Glutamatergic neuron (in vitro differentiated cells): ENCODE data around the gene TMEM79. TPM values are rescaled to one million over a fixed set of nuclear protein-coding genes. Genes with fewer than 3 reads are reported as not detected.

ENCODE experiments used
- DNase-seq: peaks from one replicate; pipeline ENCODE4 v3.0.0; 2022
- H3K27ac Mint-ChIP-seq: one replicate; pipeline ENCODE4 v1.8.0; 2020; ENCODE audit warnings: mild to moderate bottlenecking, mixed read lengths, inconsistent platforms; ENCODE audit not compliant: unreplicated experiment
- H3K27me3 Mint-ChIP-seq: one replicate; pipeline ENCODE4 v1.8.0; 2020; ENCODE audit warnings: mild to moderate bottlenecking, moderate library complexity, mixed read lengths, inconsistent platforms; ENCODE audit not compliant: unreplicated experiment
- H3K36me3 Mint-ChIP-seq: one replicate; pipeline ENCODE4 v1.8.0; 2020; ENCODE audit warnings: mild to moderate bottlenecking, mixed read lengths, inconsistent platforms; ENCODE audit not compliant: unreplicated experiment
- H3K4me1 Mint-ChIP-seq: one replicate; pipeline ENCODE4 v1.8.0; 2020; ENCODE audit warnings: mild to moderate bottlenecking, low read depth, mixed read lengths, inconsistent platforms; ENCODE audit not compliant: unreplicated experiment
- H3K4me3 Mint-ChIP-seq: one replicate; pipeline ENCODE4 v1.8.0; 2020; ENCODE audit warnings: mild to moderate bottlenecking, mixed read lengths, inconsistent platforms; ENCODE audit not compliant: unreplicated experiment
- H3K9me3 Mint-ChIP-seq: one replicate; pipeline ENCODE4 v1.8.0; 2020; ENCODE audit warnings: mild to moderate bottlenecking, moderate library complexity, mixed read lengths, inconsistent platforms; ENCODE audit not compliant: unreplicated experiment
- total RNA-seq: library from RNA; stranded (reverse); fragmentation: NEBNext Ultra II Directional; extraction: Animal tissue kit (Norgen Biotek cat#: 25700); gene quantifications from one replicate; pipeline ENCODE4 v1.2.1, GENCODE V29; 2021; ENCODE audit not compliant: unreplicated experiment
- TF ChIP-seq, protein P1 (sequence below): fragments of 200-600 bp; sonication (generic); IDR thresholded peaks from one replicate; pipeline ENCODE4 v1.5.0; 2021; ENCODE audit not compliant: partially characterized antibody, unreplicated experiment

TMEM79 gene
- total RNA-seq, 1 donor from 2014 or later, result 2.4 TPM

DNA sequence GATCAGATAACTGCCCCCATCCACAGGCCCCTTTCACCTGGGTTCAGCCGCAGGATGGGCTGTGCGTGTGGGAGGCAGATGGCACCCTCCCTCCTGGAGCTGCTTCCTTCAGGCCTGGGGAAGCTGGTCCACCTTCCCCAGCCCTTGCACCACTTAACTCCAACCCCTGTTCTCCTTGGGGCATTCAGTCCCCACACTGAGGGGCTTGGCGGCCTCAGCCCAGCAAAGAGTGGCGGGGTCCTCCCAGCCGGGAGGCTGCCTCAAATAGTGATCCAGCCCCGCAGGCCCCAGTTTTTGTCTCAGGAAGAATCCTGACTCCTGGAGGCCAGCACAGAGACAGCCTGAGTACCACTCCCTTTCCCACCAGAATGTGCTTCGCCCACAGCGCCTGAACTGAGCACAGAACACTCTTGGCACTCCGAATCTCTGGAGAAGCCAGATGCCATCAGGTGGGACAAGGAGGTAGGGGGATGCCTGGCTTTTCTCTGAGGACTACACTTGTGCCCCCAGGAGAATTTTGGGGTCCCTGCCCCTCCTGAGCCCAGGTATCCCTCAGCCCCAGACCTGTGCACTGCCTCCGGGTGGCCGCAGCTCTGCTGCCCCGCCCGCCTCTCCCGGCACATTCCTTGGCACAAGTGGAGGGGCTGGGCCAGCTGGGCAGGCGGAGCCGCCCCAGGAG is 37.2 kb upstream of the TMEM79 start:
- no peak overlapping the region for H3K4me3 Mint-ChIP-seq
- DNase-seq, result no peak
- H3K36me3 Mint-ChIP-seq, result no peaks in the 10 kb centered on the region
- H3K27me3 Mint-ChIP-seq, result peaks cover 19% of the 10 kb centered on the region
- peaks cover 17% of the 10 kb centered on the region for H3K4me1 Mint-ChIP-seq
- H3K9me3 Mint-ChIP-seq, result peaks cover 8% of the 10 kb centered on the region
- TF ChIP-seq, protein P1, sequence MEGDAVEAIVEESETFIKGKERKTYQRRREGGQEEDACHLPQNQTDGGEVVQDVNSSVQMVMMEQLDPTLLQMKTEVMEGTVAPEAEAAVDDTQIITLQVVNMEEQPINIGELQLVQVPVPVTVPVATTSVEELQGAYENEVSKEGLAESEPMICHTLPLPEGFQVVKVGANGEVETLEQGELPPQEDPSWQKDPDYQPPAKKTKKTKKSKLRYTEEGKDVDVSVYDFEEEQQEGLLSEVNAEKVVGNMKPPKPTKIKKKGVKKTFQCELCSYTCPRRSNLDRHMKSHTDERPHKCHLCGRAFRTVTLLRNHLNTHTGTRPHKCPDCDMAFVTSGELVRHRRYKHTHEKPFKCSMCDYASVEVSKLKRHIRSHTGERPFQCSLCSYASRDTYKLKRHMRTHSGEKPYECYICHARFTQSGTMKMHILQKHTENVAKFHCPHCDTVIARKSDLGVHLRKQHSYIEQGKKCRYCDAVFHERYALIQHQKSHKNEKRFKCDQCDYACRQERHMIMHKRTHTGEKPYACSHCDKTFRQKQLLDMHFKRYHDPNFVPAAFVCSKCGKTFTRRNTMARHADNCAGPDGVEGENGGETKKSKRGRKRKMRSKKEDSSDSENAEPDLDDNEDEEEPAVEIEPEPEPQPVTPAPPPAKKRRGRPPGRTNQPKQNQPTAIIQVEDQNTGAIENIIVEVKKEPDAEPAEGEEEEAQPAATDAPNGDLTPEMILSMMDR, result no peak
- no peak overlapping the region for H3K27ac Mint-ChIP-seq

DNA sequence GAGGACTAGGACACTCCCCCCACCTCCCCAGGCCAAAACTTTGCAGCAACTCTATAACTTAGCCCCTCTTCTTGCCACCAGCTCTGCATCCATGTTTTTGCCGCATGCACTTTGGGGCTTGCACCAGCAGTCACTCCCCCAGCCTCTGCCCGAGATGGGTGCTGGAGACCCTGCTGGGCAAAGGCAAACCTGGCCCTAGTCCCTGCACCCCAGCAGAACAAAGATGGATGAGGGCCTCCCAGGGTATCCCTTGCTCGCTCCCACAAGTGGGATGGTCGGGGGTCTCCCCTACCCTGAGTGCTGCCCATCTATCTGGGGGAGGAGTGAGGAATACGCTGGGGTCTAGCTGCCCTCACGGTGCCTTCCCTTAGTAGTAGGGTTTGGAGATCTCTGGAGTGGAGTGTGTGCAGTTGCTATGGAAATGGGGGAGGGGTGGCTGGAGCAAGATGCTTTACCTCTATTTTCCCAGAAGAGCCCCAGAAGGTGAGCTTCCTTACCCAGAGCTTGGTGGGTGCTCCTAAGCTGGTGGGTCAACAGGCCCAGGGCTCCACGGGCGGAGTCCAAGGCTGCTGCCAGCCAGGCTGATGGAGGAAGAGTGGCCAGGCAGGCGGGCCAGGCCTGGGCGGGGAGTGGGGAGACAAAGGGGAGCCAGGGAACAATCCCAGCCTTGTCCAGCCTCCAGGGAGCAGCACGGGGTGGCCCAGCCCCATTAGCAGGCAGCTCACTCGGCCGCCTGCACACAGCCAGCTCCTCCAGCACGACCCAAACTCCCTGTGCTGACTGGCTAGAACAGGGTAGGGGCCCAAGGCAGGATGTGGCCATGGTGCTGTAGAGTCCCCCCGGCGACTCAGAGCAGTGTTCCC is 36.4 kb upstream of the TMEM79 start, which contains the start of gene PAQR6:
TSS of gene PAQR6 (minus strand) at position 597 of the 863 bp plus-strand sequence. CDS start 1,325 bp downstream, outside the sequence.
- Mint-ChIP-seq H3K4me1 (peaks cover 24% of the 10 kb centered on the region), H3K9me3 (peaks cover 10% of the 10 kb centered on the region), H3K27me3 (peaks cover 20% of the 10 kb centered on the region), H3K36me3 (no peaks in the 10 kb centered on the region), H3K27ac (no peak within 1 kb of the TSS), H3K4me3 (no peak within 1 kb of the TSS)
- TF ChIP-seq, protein P1, result no peak
- DNase-seq, result peak; percentile 30

DNA sequence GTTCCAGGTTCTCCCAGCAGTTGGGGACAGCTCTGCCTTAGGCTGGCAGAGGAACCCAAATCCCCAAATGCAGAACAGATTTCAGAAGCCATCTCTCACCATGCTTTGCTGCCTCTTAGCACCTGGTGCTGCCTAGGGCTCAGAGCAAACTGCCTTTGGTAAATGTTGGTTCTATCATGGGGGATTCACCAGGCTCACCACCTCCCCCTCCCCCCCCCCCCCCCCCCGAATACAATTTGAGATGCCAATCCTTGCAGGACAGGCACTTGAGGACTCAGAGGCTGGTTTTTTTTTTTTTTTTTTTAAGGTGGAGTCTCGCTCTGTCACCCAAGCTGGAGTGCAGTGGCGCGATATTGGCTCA is 35.8 kb upstream of the TMEM79 start:
- TF ChIP-seq, protein P1, result no peak
- DNase-seq, result no peak
- Mint-ChIP-seq H3K27me3 (peaks cover 16% of the 10 kb centered on the region), H3K27ac (no peak overlapping the region), H3K4me1 (peaks cover 30% of the 10 kb centered on the region), H3K4me3 (no peak overlapping the region), H3K36me3 (no peaks in the 10 kb centered on the region), H3K9me3 (peaks cover 10% of the 10 kb centered on the region)

DNA sequence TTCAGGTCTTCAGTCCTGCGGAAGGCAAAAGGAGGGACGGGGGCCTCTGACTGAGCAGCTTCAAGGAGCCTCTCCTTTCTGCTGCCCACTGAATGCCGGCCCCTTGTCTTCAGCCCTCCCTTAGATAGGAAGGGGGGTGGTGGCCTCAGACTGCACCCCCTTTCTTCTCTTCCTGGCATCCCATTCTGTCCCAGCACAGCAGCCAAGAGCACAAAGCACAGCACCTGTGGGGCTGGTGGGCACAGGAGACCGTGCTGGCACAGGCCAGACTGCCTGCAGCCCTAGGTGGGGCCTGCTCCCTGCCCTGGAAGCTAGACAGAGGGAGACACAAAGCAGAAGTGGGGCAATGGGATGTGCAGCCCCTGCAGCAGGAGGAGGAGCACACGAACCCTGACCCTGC is 34.5 kb upstream of the TMEM79 start:
- peaks cover 15% of the 10 kb centered on the region for H3K27me3 Mint-ChIP-seq

More for the DNA sequence above, 34.5 kb upstream of the TMEM79 start:
- H3K9me3 Mint-ChIP-seq, result peaks cover 14% of the 10 kb centered on the region
- H3K36me3 Mint-ChIP-seq, result no peaks in the 10 kb centered on the region
- no peak overlapping the region for H3K4me3 Mint-ChIP-seq
- no peak for DNase-seq
- TF ChIP-seq, protein P1, result no peak
- H3K27ac Mint-ChIP-seq, result peak overlapping the region; percentile 33
- peaks cover 39% of the 10 kb centered on the region for H3K4me1 Mint-ChIP-seq
